Activated T-helper 17 cell treated with anti-CD3 and anti-CD28 coated beads, Interleukin-2, amount 50 U/mL, for 72 hours (primary cell): Measurements from ENCODE around the gene INS. TPM values are rescaled to one million over a fixed set of nuclear protein-coding genes. Genes with fewer than 3 reads are reported as not detected.
A peak's percentile ranks its signal among the peaks of the same experiment; 100 is the strongest.

Experiments
- ATAC-seq: fragments of 150-1000 bp; cut with Tn5 transposase; replicated peaks from 2 replicates; pipeline ENCODE4 v1.10.0; 2021; ENCODE audit warnings: mild to moderate bottlenecking, moderate library complexity
- H3K27ac Mint-ChIP-seq: one replicate; pipeline ENCODE4 v1.8.0; 2022; ENCODE audit warnings: mixed read lengths
- H3K27me3 Mint-ChIP-seq: one replicate; pipeline ENCODE4 v1.8.0; 2022; ENCODE audit warnings: mixed read lengths
- H3K36me3 Mint-ChIP-seq: one replicate; pipeline ENCODE4 v1.8.0; 2022; ENCODE audit warnings: low read depth, mild to moderate bottlenecking, mixed read lengths
- H3K4me1 Mint-ChIP-seq: one replicate; pipeline ENCODE4 v1.8.0; 2022; ENCODE audit warnings: mixed read lengths
- H3K4me3 Mint-ChIP-seq: one replicate; pipeline ENCODE4 v1.8.0; 2022; ENCODE audit warnings: mild to moderate bottlenecking, mixed read lengths
- H3K9me3 Mint-ChIP-seq: one replicate; pipeline ENCODE4 v1.8.0; 2022; ENCODE audit warnings: mixed read lengths
- total RNA-seq, 2 donors: library from RNA; stranded (reverse); gene quantifications; one replicate each; pipeline ENCODE4 v1.2.3, GENCODE V29; 2022

The INS gene
- total RNA-seq, 2 donors from 2014 or later: not detected

GRCh38 chr11:2140411-2141400, 20.3 kb downstream of the INS start:
- no peaks in the 10 kb centered on the region for H3K9me3 Mint-ChIP-seq
- peak overlapping the region; percentile 60 for H3K4me3 Mint-ChIP-seq
- no peak for ATAC-seq
- peaks cover 21% of the 10 kb centered on the region for H3K36me3 Mint-ChIP-seq
- H3K4me1 Mint-ChIP-seq: peaks cover 18% of the 10 kb centered on the region
- peaks cover 35% of the 10 kb centered on the region for H3K27me3 Mint-ChIP-seq
- peak overlapping the region; percentile 54 for H3K27ac Mint-ChIP-seq

DNA sequence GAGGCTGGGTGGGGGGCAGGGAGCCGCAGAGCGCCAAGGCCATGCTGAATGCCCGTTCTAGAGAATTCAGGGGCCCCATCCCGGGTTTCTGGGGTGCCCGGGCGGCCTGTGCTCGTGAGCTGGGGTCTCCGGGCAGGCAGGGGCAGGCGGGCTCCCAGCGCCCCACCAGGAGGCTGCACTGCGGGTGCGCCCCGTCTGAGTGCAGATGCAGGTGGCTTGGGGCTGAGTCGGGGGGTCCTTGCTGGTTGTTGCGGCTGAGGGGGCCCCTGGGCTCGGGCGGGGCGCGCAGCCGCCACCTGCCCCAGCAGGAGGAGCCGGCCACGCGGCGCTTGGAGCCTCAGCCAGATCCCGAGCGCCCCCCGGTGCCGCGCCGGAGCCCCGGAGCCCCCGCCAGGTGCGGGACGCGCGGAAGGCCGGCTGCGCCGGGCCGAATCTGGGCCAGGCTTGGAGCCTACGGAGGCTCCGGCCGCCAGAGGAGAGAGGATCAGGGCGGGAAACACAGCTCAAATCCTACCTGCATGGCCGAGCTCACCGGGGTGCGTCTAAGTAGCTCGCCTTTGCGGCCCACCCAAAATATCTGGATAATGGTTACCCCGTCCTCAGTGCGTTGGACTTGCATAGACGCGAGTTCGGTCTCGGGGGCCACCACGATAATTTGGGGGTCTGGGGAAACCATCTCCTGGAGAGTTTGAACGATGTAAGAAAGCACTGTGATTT, 21.2 kb downstream of the INS start:
- no peak overlapping the region for H3K27ac Mint-ChIP-seq
- H3K27me3 Mint-ChIP-seq: peaks cover 30% of the 10 kb centered on the region
- ATAC-seq: no peak
- peaks cover 18% of the 10 kb centered on the region for H3K4me1 Mint-ChIP-seq
- H3K9me3 Mint-ChIP-seq: no peaks in the 10 kb centered on the region
- H3K4me3 Mint-ChIP-seq: peak overlapping the region; percentile 60
- peaks cover 22% of the 10 kb centered on the region for H3K36me3 Mint-ChIP-seq

DNA sequence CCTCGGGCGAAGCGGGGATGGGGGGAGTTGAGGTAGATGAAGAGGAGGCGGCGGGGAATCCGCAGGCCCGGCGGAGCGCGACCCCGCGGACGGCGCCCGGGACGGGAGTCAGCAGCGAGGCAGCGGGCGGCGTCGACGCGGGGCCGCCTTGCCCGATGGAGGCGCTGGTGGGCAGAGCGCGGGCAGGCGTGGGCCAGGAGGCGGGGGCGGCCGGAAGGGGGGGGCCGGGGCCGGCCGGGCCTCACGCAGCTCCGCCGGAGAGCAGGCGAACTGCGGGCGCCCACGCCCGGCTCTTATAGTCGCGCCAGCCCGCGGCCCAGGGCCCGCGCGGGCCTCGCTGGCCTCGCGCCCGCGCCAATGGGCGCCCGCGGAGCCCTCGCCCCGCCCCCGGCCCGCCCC, 21.9 kb downstream of the INS start, which contains the start of gene IGF2:
TSS of gene IGF2 (minus strand) at position 267 of the 399 bp plus-strand sequence. CDS start 3,866 bp downstream, outside the sequence.
- Mint-ChIP-seq H3K36me3 (peaks cover 22% of the 10 kb centered on the region), H3K4me1 (peaks cover 18% of the 10 kb centered on the region), H3K4me3 (peak within 1 kb of the TSS; percentile 69), H3K9me3 (no peaks in the 10 kb centered on the region), H3K27me3 (peaks cover 29% of the 10 kb centered on the region), H3K27ac (peak within 1 kb of the TSS; percentile 56)
- ATAC-seq: no peak

GRCh38 chr11:2138431-2139122, 22.4 kb downstream of the INS start:
- Mint-ChIP-seq H3K4me3 (peak overlapping the region; percentile 69), H3K27ac (peak overlapping the region; percentile 56), H3K36me3 (peaks cover 22% of the 10 kb centered on the region), H3K4me1 (peaks cover 18% of the 10 kb centered on the region), H3K27me3 (peaks cover 29% of the 10 kb centered on the region), H3K9me3 (no peaks in the 10 kb centered on the region)
- ATAC-seq: no peak

GRCh38 chr11:2138068-2138430, 23.0 kb downstream of the INS start:
- Mint-ChIP-seq H3K27ac (peak overlapping the region; percentile 56), H3K27me3 (peaks cover 31% of the 10 kb centered on the region), H3K4me3 (peak overlapping the region; percentile 69), H3K9me3 (no peaks in the 10 kb centered on the region), H3K4me1 (peaks cover 18% of the 10 kb centered on the region), H3K36me3 (peaks cover 27% of the 10 kb centered on the region)
- ATAC-seq: no peak

GRCh38 chr11:2137202-2138067, 23.6 kb downstream of the INS start:
- Mint-ChIP-seq H3K27me3 (peaks cover 31% of the 10 kb centered on the region), H3K9me3 (no peaks in the 10 kb centered on the region), H3K27ac (no peak overlapping the region), H3K4me3 (peak overlapping the region; percentile 58), H3K36me3 (peaks cover 32% of the 10 kb centered on the region), H3K4me1 (peaks cover 14% of the 10 kb centered on the region)
- ATAC-seq: peak; percentile 19

- Mint-ChIP-seq H3K27me3 (peaks cover 30% of the 10 kb centered on the region), H3K9me3 (no peaks in the 10 kb centered on the region), H3K36me3 (peaks cover 36% of the 10 kb centered on the region), H3K4me3 (peak overlapping the region; percentile 58), H3K4me1 (peaks cover 10% of the 10 kb centered on the region), H3K27ac (no peak overlapping the region)
- ATAC-seq: no peak
These were observed 24.1 kb downstream of the INS start for GRCh38 chr11:2136952-2137201.

DNA sequence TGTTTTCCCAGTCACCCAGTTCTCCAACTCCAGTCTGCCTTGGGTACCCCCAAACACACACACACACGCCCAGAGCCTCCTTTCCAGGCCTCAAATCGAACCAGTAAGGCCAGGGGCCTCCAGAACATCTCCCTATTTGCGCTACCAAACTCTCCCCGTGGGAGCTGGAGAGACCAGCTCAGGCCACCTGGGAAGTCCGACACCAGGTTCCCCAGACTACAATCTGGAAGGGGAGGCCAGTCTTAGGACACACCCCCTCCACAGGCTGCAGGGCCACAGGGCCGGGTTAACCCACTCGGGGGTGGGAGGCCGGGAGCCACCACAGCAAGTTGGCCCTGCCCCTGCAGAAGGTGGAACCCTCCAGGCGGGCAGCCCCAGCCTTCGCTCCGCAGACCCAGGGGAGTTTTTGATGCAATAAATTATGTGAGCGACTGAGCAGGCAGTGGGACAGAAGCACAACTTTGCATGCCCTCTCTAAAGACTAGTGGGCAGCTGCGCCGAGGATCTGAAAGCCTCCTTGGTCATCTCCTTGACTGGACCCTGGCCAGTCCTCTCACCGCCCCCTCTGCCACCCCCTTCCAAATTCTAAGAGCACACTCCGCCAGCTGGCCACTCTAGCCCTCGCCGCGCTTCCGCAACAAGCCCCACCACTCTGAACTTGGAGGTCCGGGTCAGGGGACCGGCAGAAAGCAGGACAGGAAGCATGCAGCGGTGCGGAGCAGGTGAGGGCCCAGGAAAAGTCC, 24.6 kb downstream of the INS start:
- H3K36me3 Mint-ChIP-seq: peaks cover 39% of the 10 kb centered on the region
- ATAC-seq: no peak
- H3K27me3 Mint-ChIP-seq: peaks cover 31% of the 10 kb centered on the region
- peak overlapping the region; percentile 58 for H3K4me3 Mint-ChIP-seq
- peaks cover 11% of the 10 kb centered on the region for H3K4me1 Mint-ChIP-seq
- no peak overlapping the region for H3K27ac Mint-ChIP-seq
- H3K9me3 Mint-ChIP-seq: no peaks in the 10 kb centered on the region

DNA sequence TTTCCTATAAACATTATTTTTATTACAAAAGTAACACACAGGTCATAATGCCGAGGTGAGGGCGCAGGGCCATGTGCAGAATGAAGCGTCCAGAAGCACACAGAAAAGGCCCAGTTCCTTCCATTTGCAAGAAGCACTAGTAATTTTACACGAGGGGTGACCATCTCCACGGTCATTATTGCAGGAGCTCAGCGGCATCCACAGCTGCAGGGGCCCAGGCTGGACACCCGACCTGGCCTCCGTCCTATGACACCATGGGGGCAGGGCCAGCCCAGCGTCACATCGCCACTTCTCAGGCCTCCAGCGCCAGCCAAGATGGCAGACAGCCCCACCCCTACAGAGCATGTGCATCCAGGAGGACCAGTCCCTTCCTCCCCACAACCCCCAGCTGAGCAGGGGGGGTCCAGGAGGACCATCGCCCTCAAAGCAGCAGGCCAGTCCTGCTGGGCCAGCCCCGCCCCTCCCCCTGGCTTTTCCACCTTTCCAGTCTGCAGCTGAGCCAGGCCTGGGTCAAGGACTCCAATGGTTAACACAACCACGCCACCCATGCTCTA, 25.3 kb downstream of the INS start:
- H3K27me3 Mint-ChIP-seq: peaks cover 29% of the 10 kb centered on the region
- no peak overlapping the region for H3K27ac Mint-ChIP-seq
- peaks cover 9% of the 10 kb centered on the region for H3K4me1 Mint-ChIP-seq
- peaks cover 36% of the 10 kb centered on the region for H3K36me3 Mint-ChIP-seq
- ATAC-seq: no peak
- peak overlapping the region; percentile 58 for H3K4me3 Mint-ChIP-seq
- no peaks in the 10 kb centered on the region for H3K9me3 Mint-ChIP-seq

DNA sequence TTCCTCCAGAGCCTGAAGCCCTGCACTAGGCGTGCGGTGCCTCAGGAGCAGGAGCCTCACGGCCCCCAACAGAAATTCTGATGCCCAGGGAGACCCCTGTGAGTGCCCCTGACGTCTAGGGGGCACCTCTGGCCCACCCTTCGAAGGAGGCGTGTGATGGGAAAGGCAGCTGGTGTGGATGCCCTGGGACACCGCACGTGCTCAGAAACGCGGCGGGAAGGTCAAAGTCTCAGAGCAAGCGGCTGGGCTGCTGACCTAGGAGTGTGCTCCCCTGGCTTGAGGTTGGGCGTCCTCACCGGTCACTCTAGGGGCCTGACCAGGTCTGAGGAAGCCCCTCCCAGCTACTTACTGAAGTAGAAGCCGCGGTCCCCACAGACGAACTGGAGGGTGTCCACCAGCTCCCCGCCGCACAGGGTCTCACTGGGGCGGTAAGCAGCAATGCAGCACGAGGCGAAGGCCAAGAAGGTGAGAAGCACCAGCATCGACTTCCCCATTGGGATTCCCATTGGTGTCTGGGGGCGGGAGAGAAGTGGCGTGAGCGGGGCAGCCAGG, 25.9 kb downstream of the INS start:
- Mint-ChIP-seq H3K4me3 (no peak overlapping the region), H3K9me3 (no peaks in the 10 kb centered on the region), H3K27me3 (peaks cover 29% of the 10 kb centered on the region), H3K27ac (no peak overlapping the region), H3K4me1 (peaks cover 9% of the 10 kb centered on the region), H3K36me3 (peaks cover 36% of the 10 kb centered on the region)
- ATAC-seq: no peak

DNA sequence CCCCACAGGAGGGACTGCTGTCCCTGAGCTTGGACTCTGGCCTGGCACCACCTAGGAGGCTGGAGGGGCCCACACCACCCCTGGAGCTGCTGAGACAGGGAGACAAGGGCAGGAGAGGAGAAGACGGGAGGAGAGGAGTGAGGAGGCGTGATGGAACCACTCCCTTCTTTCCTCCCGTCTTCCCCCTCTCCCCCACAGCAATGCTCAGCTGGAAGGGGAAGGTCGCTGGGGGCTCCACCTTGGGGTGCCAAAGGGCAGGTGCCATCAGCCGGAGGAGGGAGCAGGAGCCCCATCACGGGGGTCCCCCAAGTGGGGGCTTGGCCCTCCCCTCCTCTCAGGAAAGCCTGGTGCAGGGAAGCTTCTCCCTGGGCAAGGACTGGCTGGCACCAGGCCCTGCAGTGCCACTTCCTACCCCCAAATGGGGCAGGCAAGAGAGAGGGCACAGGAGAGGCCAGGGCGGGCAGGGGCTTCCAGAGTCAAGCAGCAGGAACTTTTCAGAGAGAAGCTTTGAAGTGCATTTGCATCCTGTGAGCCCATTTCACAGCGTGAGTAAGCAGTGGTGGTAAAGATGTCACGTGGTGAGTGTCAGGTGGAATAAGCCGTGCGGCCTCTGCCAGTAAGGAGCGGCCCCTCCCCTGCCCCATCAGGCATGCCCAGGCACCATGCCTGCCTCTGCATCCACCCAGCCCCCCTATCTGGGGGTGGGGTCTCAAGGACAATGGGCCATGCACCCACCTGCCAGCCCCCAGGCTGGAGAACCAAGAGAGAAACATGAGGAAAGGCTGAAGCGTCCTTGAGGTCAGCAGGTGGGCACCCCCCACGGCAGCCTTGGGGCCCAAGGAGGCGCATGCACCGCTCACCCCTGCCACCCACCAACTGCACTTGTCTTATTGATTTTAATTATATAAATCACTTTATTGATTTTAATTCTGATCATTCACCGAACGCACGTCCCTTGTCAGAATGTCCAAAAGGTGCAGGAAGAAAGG, 26.7 kb downstream of the INS start:
- no peak overlapping the region for H3K27ac Mint-ChIP-seq

More for the DNA sequence above, 26.7 kb downstream of the INS start:
- Mint-ChIP-seq H3K36me3 (peaks cover 36% of the 10 kb centered on the region), H3K4me1 (peaks cover 9% of the 10 kb centered on the region), H3K27me3 (peaks cover 29% of the 10 kb centered on the region), H3K4me3 (no peak overlapping the region), H3K9me3 (no peaks in the 10 kb centered on the region)
- ATAC-seq: peak; percentile 57
